ENCODE results near the gene FCMR. TPM values are rescaled to one million over a fixed set of nuclear protein-coding genes. Genes with fewer than 3 reads are reported as not detected.

The FCMR gene
- total and polyA plus RNA-seq, 9 of the 15 experiments (the other 6 are each of a cell fraction or from before 2014, with no cell fraction given): 0.11 to 0.82 (median 0.20) TPM; not detected in 5

DNA sequence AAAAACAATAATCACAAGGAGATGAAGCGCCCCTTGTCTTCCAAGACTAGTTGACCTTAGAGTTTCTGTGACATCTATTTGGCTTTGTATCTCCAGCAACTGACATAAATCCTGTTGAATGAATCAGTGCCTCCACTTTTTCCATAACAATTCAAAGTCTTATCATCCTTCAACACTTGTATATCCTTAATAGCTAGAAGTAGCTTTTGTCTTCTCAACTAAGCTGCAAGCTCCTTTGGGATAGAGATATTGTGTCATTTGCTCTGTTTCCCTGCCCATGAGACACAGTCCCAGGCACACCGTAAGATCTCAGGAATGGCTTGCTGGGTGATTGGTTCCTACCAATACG is 18.8 kb upstream of the FCMR start:
- no peak overlapping the region for H3K4me2 ChIP-seq (ENCODE audit: insufficient read depth, low read length)
- ChIA-PET CTCF (ENCODE audit: low intra/inter-chr PET ratio) (no interaction called here), POLR2A (interaction anchor here (0.7 to 2.2 kb wide), 3 partner anchors 11 to 20 kb away, joined by 3 to 14 read pairs (median 4); no protein-coding TSS in a partner anchor)
- no peaks in the 10 kb centered on the region for H3K9me3 ChIP-seq (replicated peaks; ENCODE audit: control insufficient read depth, insufficient read depth, low read depth, low read length)
- TF ChIP-seq TCF3 (CRISPR knock-in tag; IDR thresholded peaks at IDR 0.05): peak; percentile 53
- no peak for TF ChIP-seq HMG20A (CRISPR knock-in tag; conservative IDR thresholded peaks at IDR 0.05)
- no peak for TF ChIP-seq ETS2 (tag; IDR thresholded peaks at IDR 0.05; ENCODE audit: borderline replicate concordance, poor library complexity, severe bottlenecking)
- TF ChIP-seq RCOR1 (IDR thresholded peaks at IDR 0.05; ENCODE audit: borderline replicate concordance in 1 of 2, low read depth in 2 of 2, low read length in 2 of 2): peak in 1 of 2 experiments; percentile 67; a peak in 2 of 4 replicates
- no peak for TF ChIP-seq STAG1 (CRISPR knock-in tag; IDR thresholded peaks at IDR 0.05; ENCODE audit: borderline replicate concordance)
- TF ChIP-seq MYBL2 (IDR thresholded peaks at IDR 0.05; ENCODE audit: low read depth): no peak
- no peak for TF ChIP-seq MYBL2 (CRISPR knock-in tag; IDR thresholded peaks at IDR 0.05; ENCODE audit: borderline replicate concordance)
- no peak for TF ChIP-seq RBM22 (IDR thresholded peaks at IDR 0.05; ENCODE audit: low read depth, low read length, poor library complexity, severe bottlenecking)
- TF ChIP-seq TARDBP (IDR thresholded peaks at IDR 0.05): no peak
- TF ChIP-seq MEIS2 (IDR thresholded peaks at IDR 0.05; ENCODE audit: partially characterized antibody): peak; percentile 47
- TF ChIP-seq HMBOX1 (IDR thresholded peaks at IDR 0.05): no peak
- TF ChIP-seq SOX6 (IDR thresholded peaks at IDR 0.05): peak; percentile 64
- TF ChIP-seq SRSF7 (optimal IDR thresholded peaks at IDR 0.05; ENCODE audit: low read depth, low read length): no peak
- TF ChIP-seq CBFA2T3 (IDR thresholded peaks at IDR 0.05): peak; percentile 57; the same call in 1 of the 2 replicates
- no peak for TF ChIP-seq JUND (IDR thresholded peaks at IDR 0.05; ENCODE audit: borderline replicate concordance, low read depth, low read length)
- TF ChIP-seq JUND (tag; IDR thresholded peaks at IDR 0.05; ENCODE audit: borderline replicate concordance, low read depth, low read length): no peak
- no peak for TF ChIP-seq RHOXF2B (CRISPR knock-in tag; conservative IDR thresholded peaks at IDR 0.05)
- TF ChIP-seq KDM1A (IDR thresholded peaks at IDR 0.05): peak; percentile 78 to 80
- no peak for TF ChIP-seq CREM (IDR thresholded peaks at IDR 0.05; ENCODE audit: low read depth)
- no peak for TF ChIP-seq OTX1 (CRISPR knock-in tag; IDR thresholded peaks at IDR 0.05)
- TF ChIP-seq FOXA3 (CRISPR knock-in tag; conservative IDR thresholded peaks at IDR 0.05 in 1 of 2, IDR thresholded peaks at IDR 0.05 in 1 of 2): no peak
- in situ Hi-C loops (cut with MboI): no loop called here
- DNase-seq (ENCODE audit: extremely low read depth in 1 of 4, low spot score in 3 of 4) (no peak), FAIRE-seq (no peak), ATAC-seq (no peak)
- BruUV-seq (replicated peaks): no TSS peak
- no peaks in the 10 kb centered on the region for H3K9me1 ChIP-seq (ENCODE audit: control insufficient read depth, insufficient read depth, low read length)
- H3K36me3 ChIP-seq (ENCODE audit: control insufficient read depth, insufficient read depth, low read length): no peaks in the 10 kb centered on the region
- no peaks in the 10 kb centered on the region for H4K20me1 ChIP-seq (replicated peaks; ENCODE audit: control insufficient read depth, insufficient read depth, low read length)
- intact Hi-C loops (cut with micrococcal nuclease): no loop called here
- peaks cover 3 to 4% of the 10 kb centered on the region in 2 experiments; a peak in 2 of 5 replicates for H3K27me3 ChIP-seq (ENCODE audit: control insufficient read depth in 2 of 2, insufficient read depth in 2 of 2, low read length in 2 of 2)
- no peak overlapping the region for H3K27ac ChIP-seq (ENCODE audit: extremely low read depth, low read depth, low read length)
- no peaks in the 10 kb centered on the region for H3K79me2 ChIP-seq (ENCODE audit: control insufficient read depth, insufficient read depth, low read length)
- no peak overlapping the region for H3K4me3 ChIP-seq
- H3K9ac ChIP-seq (ENCODE audit: insufficient read depth in 1 of 2, low read depth in 2 of 2, low read length in 2 of 2): no peak overlapping the region
- H2AFZ ChIP-seq (ENCODE audit: low read depth, low read length): no peak overlapping the region
- peaks cover 27 to 42% of the 10 kb centered on the region in 2 experiments for H3K4me1 ChIP-seq (replicated peaks in 1 of 2; ENCODE audit: control insufficient read depth in 2 of 2, insufficient read depth in 2 of 2, low read length in 2 of 2)
- WGBS (ENCODE audit: insufficient coverage, low coverage, missing lambda C conversion rate): 59% methylated on average over 3 of the region's 3 CpGs

Data from K562 (cell line).